ENCODE results near the gene HDAC4. TPM values are rescaled to one million over a fixed set of nuclear protein-coding genes. Genes with fewer than 3 reads are reported as not detected.

Gene HDAC4
- polyA plus RNA-seq, 1 experiment: 8.9 TPM

DNA sequence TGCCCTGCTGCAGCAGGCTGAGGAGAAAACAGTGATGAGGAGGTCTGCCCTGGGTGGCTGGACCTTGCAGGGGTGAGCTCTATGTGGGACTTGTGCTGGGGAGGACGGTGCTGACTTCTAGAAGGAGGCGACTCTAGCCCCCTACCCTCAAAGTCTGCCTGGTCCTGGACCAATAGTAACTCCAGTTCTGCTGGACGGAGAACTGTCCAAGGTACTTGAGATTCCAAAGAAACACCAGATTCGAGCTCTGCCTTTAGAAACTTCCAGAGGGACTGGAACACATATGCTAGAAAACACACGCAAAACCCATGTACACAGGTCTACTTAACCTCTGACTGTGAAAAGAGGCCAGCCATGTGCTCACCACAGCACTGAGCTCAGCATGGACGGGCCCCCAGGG is 292.4 kb downstream of the HDAC4 start:
- Histone ChIP-seq H3K9me3 (ENCODE audit: control insufficient read depth, insufficient read depth, low read length) (no peaks in the 10 kb centered on the region; the same call in 1 of the 2 replicates), H3K27ac (ENCODE audit: low read depth, low read length) (no peak overlapping the region), H3K4me3 (ENCODE audit: low read depth, low read length) (no peak overlapping the region), H3K27me3 (ENCODE audit: control insufficient read depth, insufficient read depth, low read length) (no peaks in the 10 kb centered on the region)
- CTCF ChIA-PET: no interaction called here
- no peak for DNase-seq (ENCODE audit: low read depth, low spot score)
- POLR2A ChIA-PET: no interaction called here
- TF ChIP-seq, protein P1, sequence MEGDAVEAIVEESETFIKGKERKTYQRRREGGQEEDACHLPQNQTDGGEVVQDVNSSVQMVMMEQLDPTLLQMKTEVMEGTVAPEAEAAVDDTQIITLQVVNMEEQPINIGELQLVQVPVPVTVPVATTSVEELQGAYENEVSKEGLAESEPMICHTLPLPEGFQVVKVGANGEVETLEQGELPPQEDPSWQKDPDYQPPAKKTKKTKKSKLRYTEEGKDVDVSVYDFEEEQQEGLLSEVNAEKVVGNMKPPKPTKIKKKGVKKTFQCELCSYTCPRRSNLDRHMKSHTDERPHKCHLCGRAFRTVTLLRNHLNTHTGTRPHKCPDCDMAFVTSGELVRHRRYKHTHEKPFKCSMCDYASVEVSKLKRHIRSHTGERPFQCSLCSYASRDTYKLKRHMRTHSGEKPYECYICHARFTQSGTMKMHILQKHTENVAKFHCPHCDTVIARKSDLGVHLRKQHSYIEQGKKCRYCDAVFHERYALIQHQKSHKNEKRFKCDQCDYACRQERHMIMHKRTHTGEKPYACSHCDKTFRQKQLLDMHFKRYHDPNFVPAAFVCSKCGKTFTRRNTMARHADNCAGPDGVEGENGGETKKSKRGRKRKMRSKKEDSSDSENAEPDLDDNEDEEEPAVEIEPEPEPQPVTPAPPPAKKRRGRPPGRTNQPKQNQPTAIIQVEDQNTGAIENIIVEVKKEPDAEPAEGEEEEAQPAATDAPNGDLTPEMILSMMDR (IDR thresholded peaks at IDR 0.05; ENCODE audit: low read depth, low read length): no peak

DNA sequence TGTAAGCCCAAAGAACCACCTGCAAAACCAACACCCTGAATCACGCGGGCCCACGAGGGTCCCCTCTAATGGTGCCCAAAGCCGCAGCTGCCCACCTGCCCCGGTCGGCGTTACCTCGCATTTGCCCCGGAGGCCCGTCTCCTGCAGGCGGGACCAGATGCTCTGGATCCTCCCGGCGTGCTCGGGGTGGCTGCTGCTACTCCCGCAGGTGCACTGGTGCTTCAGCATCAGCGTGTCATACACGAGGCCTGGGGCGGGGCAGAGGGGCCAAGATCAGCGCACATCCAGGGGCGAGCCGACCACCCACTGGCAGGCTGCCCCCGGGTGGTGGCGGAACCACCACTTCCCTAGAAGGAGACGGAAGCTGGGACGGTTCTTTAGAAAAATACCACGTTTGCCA is 292.9 kb downstream of the HDAC4 start:
- CTCF ChIA-PET: no interaction called here
- Histone ChIP-seq H3K4me3 (ENCODE audit: low read depth, low read length) (no peak overlapping the region), H3K9me3 (ENCODE audit: control insufficient read depth, insufficient read depth, low read length) (no peaks in the 10 kb centered on the region; the same call in 1 of the 2 replicates), H3K27me3 (ENCODE audit: control insufficient read depth, insufficient read depth, low read length) (no peaks in the 10 kb centered on the region), H3K27ac (ENCODE audit: low read depth, low read length) (no peak overlapping the region)
- POLR2A ChIA-PET: no interaction called here
- DNase-seq (ENCODE audit: low read depth, low spot score): no peak
- TF ChIP-seq, protein P1 (IDR thresholded peaks at IDR 0.05; ENCODE audit: low read depth, low read length): no peak

DNA sequence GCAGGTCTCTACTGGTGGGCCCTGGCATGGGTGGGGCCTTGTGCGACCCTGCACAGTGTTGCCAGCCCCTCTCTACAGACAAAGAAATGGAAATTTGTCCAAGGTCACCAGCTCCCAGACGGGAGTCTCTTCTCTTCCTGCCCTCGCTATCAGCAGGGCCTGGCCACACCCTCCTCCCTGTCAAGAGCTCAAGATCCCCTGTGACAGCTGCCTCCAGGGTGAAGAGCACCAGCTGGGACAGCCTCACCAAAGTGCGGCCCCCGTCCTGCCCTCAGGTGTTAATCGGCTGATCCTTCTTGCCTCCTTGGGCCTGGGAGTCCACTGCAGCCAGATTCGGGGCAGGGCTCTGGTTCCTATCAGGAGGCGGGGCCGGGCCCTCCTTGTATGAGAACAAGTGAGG is 293.9 kb downstream of the HDAC4 start:
- Histone ChIP-seq H3K4me3 (ENCODE audit: low read depth, low read length) (no peak overlapping the region), H3K27ac (ENCODE audit: low read depth, low read length) (no peak overlapping the region), H3K27me3 (ENCODE audit: control insufficient read depth, insufficient read depth, low read length) (no peaks in the 10 kb centered on the region), H3K9me3 (ENCODE audit: control insufficient read depth, insufficient read depth, low read length) (no peaks in the 10 kb centered on the region; the same call in 1 of the 2 replicates)
- ChIA-PET POLR2A (no interaction called here), CTCF (interaction anchor here (1.4 kb wide), 1 partner anchor 15 kb away, joined by 4 read pairs; no protein-coding TSS in a partner anchor)
- no peak for DNase-seq (ENCODE audit: low read depth, low spot score)
- TF ChIP-seq, protein P1 (IDR thresholded peaks at IDR 0.05; ENCODE audit: low read depth, low read length): no peak

DNA sequence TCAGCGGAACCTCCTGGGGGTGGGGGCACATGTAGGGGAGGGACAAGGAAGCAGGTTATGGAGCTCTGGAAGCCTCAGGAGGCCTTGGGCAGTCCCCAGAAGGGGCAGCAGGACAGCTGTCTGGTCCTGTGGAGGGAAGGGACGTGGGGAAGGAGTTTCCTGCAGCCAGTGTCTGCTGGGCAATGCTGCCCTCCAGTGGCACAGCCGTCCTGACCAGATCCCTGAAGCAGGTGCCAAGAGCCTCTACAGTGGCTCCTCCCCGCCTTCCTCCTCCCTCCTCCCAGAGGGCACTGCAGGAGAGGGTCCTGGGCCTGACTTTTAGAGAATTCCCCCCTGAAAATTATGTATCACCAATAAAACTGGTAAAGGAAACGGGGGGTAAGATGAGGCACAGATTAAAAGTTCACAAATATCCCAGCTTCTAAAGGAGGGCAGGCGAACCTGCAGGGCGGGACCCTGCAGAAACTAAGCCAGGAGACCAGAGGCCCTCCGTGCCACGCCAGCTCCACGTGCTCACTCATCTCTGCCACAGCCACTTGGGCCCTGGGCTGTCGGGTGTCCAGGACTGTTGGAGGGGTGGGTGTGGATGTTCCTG is 294.4 kb downstream of the HDAC4 start:
- POLR2A ChIA-PET: no interaction called here
- Histone ChIP-seq H3K27me3 (ENCODE audit: control insufficient read depth, insufficient read depth, low read length) (no peaks in the 10 kb centered on the region), H3K27ac (ENCODE audit: low read depth, low read length) (no peak overlapping the region), H3K4me3 (ENCODE audit: low read depth, low read length) (no peak overlapping the region), H3K9me3 (ENCODE audit: control insufficient read depth, insufficient read depth, low read length) (no peaks in the 10 kb centered on the region; the same call in 1 of the 2 replicates)
- DNase-seq (ENCODE audit: low read depth, low spot score): no peak
- TF ChIP-seq, protein P1 (IDR thresholded peaks at IDR 0.05; ENCODE audit: low read depth, low read length): peak; percentile 65
- CTCF ChIA-PET: interaction anchor here (0.7 to 1.4 kb wide), 3 partner anchors 9 to 163 kb away, joined by 3 to 4 read pairs (median 4); no protein-coding TSS in a partner anchor

DNA sequence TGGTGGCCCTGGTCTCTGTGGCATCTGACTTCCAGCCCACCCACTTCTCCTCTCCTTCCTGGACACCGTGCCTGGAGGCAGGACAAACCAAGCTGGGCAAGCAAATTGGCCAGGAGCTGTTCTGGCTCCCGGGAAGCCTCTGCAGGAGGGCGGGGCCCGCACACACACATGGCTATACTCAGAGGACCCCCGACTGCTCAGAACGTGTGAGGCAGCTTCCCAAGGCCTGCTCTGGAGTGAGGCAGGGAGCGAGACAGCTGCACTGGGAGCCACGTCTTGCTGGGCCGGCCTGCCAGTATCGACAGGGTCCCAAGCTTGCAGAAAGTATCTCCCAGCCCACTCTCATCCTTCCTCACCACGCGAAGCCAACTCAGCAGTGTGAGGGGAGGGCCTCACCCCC is 295.6 kb downstream of the HDAC4 start:
- ChIA-PET CTCF (no interaction called here), POLR2A (no interaction called here)
- no peak for DNase-seq (ENCODE audit: low read depth, low spot score)
- Histone ChIP-seq H3K27me3 (ENCODE audit: control insufficient read depth, insufficient read depth, low read length) (no peaks in the 10 kb centered on the region), H3K4me3 (ENCODE audit: low read depth, low read length) (no peak overlapping the region), H3K9me3 (ENCODE audit: control insufficient read depth, insufficient read depth, low read length) (no peaks in the 10 kb centered on the region; the same call in 1 of the 2 replicates), H3K27ac (ENCODE audit: low read depth, low read length) (no peak overlapping the region)
- TF ChIP-seq, protein P1 (IDR thresholded peaks at IDR 0.05; ENCODE audit: low read depth, low read length): no peak

Measured in AG04450 (cell line).